HG03039 (cell line): ENCODE results near the gene VPS13D.

Experiments
- ATAC-seq: cut with Tn5 transposase; IDR thresholded peaks from one replicate; pipeline ENCODE4 v1.9.1; 2021; ENCODE audit warnings: mild to moderate bottlenecking, moderate library complexity; ENCODE audit not compliant: unreplicated experiment

VPS13D gene

DNA sequence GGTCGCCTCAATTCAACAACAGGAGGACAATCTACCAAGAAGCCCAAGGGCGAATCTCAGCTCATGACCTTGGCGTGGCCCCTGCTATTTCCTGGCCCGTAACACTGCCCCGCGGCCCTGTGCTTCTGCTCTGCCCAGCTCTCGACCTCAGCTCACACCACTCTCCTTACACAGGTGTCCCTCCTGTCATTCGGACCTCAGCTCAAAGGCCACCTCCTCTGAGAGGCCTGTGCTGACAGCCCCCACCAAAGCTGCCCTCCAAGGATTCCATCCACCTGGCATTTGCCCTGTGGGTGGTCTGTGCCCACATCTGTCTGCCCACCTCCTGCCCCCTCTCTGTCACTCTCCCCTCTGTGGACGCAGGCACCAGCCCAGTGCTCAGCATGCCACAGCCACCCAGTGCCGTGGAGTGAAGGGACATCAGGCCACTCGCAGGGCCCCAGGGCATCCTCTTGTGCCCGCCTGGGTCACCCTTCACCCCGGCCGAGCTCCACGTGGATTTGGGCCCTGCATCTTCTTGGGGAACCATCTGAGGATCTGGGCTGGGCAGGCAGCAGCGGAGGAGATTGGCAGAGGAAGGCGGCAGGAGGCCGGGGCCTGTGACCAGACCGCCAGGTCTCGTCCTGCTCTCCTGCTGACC, 317.9 kb downstream of the VPS13D start:
- no peak for ATAC-seq

DNA sequence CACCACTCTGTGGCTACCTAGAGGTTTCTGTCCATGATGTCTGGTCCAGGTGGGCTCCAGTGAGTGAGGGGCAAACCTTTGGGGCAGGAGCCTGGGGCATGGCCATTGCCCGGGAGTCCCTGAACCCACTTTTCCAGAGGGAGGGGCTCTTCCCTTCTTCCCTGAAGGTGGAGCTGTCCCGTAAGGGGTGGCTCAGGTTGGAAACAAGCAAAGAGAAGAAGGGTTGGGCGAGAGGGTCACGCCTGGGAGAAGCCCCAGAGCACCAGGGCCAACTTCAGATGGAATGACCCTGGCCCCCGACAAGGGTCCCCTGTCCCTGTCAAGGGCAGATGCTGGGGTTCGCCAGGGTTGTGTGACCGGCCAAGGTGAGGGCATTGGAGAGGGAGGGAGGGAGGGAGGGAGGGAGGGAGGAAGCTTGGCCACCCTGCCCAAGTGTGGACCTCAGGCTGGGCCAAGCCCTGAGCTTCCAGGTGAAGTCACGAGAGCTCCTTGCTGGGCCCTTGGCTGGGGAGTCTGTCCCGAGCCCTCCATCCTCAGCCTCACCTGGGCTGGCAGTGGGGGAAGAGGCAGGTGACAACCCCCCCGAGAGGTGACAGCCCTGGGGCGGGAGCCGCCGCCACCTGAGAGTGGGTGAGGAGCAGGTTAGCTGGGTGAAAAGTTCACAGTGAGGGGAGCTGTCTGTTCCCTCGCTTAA, 318.6 kb downstream of the VPS13D start:
- no peak for ATAC-seq

DNA sequence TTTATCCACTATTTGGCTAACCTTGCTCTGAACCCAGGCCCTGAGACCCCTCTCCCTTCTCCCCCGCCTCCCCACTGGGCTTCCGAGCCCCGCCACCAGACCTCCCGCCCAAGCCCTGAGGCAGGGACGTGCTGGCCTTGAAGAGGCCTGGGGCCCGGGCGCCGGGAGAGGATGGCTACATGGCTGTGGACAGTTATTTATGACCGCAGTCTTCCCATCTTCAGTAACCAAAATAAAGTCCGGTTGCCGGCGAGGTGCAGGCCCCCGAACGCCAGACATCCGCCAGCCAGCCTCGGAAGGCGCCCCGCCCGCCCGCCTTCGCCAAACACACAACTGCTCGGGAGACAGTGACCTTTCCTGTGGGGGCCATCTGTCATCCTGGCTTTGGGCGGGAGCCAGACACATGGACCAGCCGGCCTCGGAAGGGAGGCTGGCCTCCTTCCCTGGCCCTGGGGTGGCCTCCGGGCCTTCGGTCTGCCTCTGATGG, 319.2 kb downstream of the VPS13D start:
- ATAC-seq = no peak

DNA sequence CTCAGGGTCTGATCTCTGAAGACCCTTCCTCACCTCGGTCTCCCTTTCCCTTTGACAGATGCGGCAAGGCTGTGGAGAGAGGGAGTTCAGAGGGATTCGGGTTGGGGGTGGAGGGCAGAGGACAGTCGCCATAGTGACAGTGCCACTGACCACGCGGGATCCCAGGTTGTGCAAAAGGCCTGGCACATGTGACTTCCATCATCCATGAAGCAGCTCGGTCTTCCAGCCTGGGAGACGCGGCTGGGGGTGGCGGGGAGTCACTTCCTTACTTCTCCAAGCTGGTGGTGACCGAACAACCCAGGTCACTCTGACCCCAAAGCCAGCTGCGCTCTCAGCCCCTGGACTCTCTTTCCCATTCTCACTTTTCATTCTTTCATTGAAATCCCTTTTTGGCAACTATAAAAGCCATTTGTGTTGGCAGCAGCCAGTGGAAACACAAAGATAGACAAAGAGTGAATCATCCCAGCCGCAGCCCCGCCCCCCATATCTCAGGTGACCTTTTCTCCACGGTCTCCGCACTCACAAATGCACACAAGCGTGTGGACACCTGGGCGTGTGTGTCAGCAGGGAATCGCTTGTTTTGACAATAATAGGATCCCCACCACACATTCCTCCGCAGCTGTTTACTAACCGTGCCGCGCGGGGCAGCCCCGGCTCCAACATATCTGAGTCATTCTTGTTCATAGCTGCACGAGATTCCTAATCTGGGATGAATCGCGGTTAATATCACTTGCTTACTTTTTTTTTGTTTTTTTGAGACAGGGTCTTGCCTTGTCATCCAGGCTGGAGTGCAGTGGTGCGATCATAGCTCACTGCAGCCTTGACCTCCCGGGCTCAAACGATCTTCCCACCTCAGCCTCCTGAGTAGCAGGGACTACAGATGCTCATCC, 319.9 kb downstream of the VPS13D start:
- ATAC-seq = no peak

- no peak for ATAC-seq
Observed at GRCh38 chr1:12551584-12551983, 321.8 kb downstream of the VPS13D start.

GRCh38 chr1:12552111-12552888, 322.5 kb downstream of the VPS13D start:
- no peak for ATAC-seq

GRCh38 chr1:12552951-12553921, 323.4 kb downstream of the VPS13D start:
- no peak for ATAC-seq

GRCh38 chr1:12553963-12554362, 324.1 kb downstream of the VPS13D start:
- ATAC-seq = no peak

- no peak for ATAC-seq
Observed at GRCh38 chr1:12554521-12555305, 324.9 kb downstream of the VPS13D start.

- ATAC-seq = no peak
Observed at GRCh38 chr1:12555411-12556367, 325.9 kb downstream of the VPS13D start.

GRCh38 chr1:12556368-12556930, 326.6 kb downstream of the VPS13D start:
- no peak for ATAC-seq

GRCh38 chr1:12556957-12557935, 327.4 kb downstream of the VPS13D start:
- ATAC-seq = no peak

GRCh38 chr1:12561121-12561520, 331.3 kb downstream of the VPS13D start:
- no peak for ATAC-seq
